Peyer's patch (tissue), 4 donors: ENCODE results near the gene ZNF785.

Experiments
- CTCF ChIP-seq, 6 experiments: fragments of 450-650 bp in 4 of 6; fragments of 200-600 bp in 2 of 6; sonication (generic) in 1 of 6; IDR thresholded peaks; one replicate each; pipeline ENCODE4 v1.5.1; 2017 to 2019; ENCODE audit warnings: antibody characterized with exemption in 6 of 6, mild to moderate bottlenecking in 3 of 6, moderate library complexity in 1 of 6
- POLR2A ChIP-seq, 2 donors: fragments of 450-650 bp; IDR thresholded peaks; one replicate each; pipeline ENCODE4 v1.5.1; 2017; ENCODE audit warnings: antibody characterized with exemption in 2 of 2, mild to moderate bottlenecking in 2 of 2, moderate library complexity in 2 of 2

GRCh38 chr16:30602616-30603277 lies 17.2 kb upstream of the ZNF785 start:
- TF ChIP-seq CTCF (IDR thresholded peaks at IDR 0.05) (no peak), POLR2A (IDR thresholded peaks at IDR 0.05) (no peak)
